Measurements from ENCODE around the gene YWHAQ.
A peak's percentile ranks its signal among the peaks of the same experiment; 100 is the strongest.
"Not testable (repeated sequence)": the region's sequence is repeated elsewhere in the genome, so short reads cannot be mapped to it uniquely, and the experiment has no call there.

YWHAQ gene

DNA sequence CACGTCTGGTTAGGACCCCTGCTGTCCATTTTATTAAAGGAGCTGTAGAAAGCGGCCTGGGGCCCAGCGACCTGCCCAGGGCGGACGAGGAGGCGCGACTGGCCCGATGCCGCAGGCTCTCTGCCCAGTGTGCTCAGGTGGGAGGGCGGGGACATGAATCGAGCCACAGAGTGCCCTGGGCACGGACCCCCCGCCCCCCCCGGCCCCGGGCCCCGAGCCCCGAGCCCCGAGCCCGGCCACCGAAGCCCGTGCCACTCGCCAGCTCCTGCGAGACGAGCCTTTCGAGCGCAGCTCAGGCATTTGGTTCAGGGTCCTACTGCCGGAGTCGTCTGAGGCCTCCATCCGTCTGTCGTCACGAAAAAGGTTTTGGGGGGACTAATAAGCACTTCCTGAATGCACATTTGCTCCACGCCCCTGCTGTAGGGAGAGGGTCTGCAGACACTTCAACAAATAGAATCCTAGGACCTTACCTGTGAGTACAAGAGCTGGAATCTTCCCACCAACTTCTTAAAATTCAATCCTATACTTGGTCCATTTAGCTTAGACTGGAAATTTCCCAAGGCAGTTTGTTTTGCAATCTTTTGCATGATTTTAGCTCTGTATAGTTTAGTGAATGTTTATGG lies 74.6 kb downstream of the YWHAQ start:
- no peak for FAIRE-seq
- DNase-seq (ENCODE audit: insufficient read length, low spot score), result no peak

DNA sequence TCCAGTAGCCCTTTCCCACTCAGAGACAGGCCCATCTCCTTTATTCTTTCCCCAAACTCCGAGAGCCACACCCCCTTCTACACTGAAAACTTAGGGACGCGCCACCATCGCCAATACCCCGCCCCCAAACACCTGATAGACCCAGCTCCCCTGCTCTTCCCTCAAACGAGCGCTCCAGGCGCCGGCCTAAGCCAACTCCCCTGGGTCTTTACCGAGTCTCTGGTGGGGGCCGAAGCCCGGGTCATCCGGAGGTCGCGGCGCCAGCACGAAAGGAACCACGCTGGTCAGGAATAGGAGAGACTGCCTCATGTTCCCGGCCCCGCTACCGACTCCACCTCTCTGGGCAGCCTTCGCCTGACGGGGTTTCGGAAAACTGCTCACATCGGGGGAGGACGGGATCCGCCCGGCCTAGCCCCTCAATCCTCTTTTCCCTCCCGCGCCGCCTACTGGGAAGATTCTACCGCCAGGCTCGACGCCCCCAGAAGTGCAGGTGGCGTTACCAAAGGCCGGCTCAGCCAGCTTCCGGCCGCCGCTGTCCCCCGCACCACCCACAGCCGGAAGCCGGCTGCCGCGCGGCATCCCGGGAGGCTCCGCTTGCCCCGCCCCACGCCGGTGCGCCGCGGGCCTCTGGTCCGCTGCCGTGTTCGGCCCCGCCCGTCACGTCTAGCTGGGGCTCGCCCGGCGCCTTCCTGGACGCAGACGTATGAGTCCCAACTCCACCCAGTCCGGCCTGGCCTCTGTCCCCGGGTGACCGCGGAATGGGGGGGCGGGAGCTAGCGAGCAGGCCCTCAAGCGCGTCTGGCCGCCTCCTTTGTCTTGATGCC lies 75.3 kb downstream of the YWHAQ start, which contains the start of gene ADAM17:
Gene ADAM17, minus strand, starts transcription at position 534 of the 824 bp plus-strand sequence. Its CDS starts 225 bp downstream, at position 309.
- peak; percentile 93 for DNase-seq (ENCODE audit: insufficient read length, low spot score)
- FAIRE-seq, result peak; percentile 92

DNA sequence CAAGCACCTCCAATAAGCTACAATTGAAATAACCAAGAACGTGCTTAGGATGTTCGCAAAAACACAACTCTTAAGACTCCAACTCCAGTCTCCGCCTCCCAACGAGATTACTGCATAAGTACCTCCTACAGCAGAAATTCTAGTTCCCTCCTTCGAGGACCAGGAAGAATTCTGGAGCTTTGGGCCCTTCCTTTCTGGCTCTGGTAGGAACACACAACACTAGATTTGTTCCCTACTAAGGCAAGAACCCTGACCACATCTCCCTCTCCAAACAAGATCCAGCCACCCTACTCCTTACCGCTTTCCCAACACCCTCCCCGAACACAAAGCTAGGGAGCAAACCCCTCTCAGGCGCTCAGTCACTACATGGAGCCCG lies 75.9 kb downstream of the YWHAQ start:
- no peak for DNase-seq (ENCODE audit: insufficient read length, low spot score)
- no peak for FAIRE-seq

DNA sequence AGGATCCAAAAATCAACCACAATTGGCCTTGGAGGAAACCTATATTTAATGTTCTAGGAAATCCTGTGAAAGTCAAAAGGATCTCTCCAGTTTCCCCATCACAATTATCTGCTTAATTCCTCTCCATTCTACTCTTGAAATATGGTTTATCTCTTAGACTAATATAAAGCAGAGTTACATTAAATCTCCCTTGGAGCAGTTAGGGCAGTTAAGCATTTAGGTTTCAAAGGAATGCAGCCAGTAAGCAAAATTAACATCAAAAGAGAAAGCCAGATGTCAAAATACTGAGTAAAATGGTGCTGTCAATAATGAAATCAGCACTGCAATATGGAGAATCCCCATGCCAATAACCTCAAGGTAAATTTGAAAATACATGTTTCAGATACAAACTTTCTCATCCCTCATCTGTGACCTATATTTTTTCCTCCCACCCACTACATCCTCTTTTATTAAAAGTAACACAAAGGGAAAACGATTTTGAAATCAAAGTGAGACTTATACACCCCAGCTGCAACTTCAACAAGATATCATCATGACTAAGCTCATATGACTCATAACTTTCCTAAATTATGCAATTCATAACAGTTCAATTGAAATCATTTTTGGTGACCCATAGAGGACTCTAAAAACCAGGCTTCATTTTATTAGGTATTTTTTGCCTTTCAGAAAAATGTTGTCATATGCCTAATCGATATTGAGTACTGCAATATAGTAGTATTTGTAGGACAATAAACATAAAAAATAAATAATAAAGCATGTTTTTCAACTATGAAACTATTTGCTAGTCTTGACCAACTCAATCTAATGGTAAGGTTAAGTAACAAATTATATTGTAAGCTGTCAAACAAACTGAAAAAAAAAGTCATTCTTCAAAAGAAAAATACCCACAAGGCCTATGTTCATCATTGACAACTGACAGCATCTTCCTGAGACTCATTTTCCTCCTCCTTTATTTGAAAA lies 78.3 kb downstream of the YWHAQ start:
- peak; percentile 65 for DNase-seq (ENCODE audit: insufficient read length, low spot score)
- FAIRE-seq, result no peak

DNA sequence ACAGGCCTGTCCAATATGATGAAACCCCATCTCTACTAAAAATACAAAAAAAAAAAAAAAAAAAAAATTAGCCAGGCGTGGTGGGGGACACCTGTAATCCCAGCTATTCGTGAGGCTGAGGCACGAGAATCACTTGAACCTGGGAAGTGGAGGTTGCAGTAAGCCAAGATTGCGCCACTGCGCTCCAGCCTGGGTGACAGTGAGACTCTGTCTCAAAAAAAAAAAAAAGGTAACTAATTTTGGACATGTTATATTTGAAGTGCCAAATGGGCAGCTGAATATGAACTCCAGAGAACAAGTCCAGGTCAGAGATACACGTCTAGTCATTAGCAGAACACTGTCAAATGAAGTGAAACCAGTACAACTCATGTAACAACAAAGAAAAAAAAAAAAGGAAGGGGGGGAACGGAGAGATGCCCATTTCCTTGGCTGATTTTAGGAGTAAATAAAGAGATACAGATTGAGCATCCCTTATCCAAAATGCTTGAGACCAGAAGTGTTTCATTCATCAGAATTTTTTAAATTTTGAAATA lies 79.9 kb downstream of the YWHAQ start:
- DNase-seq (ENCODE audit: insufficient read length, low spot score); FAIRE-seq: not testable (repeated sequence)

DNA sequence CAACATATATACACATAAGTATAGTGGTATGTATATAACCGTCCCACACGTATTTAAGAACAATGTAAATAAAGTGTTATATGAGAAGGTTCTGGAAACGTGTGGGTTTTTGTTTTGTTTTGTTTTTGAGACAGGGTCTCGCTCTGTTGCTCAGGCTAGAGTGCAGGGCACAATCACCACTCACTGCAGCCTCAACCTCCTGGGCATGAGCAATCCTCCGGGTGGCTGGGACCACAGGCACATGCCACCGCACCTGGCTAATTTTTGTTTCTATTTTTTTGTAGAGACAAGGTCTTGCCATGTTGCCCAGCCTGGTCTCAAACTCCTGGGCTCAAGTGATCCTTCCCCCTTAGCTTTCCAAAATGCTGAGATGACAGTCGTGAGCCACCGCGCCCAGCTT lies 81.4 kb downstream of the YWHAQ start:
- no peak for DNase-seq (ENCODE audit: insufficient read length, low spot score)
- FAIRE-seq, result no peak

DNA sequence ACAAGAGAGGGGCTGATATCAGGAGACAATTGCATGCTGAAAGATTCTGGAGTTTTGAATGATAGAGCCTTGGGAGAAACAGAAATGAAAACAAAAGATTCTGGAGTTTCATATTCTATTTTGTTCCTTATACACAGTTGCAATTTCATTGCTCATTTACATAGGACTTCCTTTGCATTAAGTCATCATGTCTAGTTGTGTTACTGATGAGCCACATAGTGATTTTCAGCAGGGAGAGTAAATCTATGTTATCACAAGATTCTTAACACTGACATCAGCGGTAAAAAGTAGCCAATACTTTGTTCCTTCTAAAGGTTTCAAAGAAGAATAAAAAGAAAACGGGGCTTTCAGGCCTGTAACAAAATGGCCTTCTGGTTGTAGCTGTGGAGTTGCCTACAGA lies 82.3 kb downstream of the YWHAQ start:
- DNase-seq (ENCODE audit: insufficient read length, low spot score) (no peak), FAIRE-seq (no peak)

DNA sequence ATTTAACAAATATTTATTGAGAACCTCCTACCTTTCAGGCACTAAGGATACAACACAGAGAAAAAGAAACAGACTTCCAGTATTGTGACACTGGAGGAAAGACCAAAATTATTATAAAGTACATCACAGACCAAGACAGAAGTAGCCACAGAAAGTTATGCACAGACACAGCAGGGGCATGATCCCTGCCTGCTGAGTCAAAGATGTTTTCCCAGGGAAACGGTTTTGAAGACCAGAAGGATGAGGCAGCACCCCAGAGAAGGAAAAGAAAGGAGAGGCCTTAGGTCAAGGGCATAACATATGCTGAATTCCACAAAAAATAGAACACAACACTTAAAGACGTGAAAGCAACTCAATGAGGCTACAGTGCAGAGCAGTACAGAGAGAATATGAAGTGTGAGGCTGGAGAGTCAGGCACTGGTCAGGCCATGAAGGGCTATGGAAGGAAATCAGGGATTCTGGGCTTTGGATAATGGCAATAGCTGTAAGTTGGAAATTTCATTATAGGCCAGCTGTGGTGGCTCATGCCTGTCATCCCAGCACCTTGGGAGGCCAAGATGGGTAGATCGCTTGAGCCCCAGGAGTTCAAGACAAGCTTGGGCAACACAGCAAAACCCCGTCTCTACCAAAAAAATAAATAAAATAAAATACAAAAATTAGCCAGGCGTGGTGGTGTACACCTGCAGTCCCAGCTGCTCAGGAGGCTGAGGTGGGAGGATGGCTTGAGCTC lies 83.4 kb downstream of the YWHAQ start:
- no peak for DNase-seq (ENCODE audit: insufficient read length, low spot score)
- no peak for FAIRE-seq

DNA sequence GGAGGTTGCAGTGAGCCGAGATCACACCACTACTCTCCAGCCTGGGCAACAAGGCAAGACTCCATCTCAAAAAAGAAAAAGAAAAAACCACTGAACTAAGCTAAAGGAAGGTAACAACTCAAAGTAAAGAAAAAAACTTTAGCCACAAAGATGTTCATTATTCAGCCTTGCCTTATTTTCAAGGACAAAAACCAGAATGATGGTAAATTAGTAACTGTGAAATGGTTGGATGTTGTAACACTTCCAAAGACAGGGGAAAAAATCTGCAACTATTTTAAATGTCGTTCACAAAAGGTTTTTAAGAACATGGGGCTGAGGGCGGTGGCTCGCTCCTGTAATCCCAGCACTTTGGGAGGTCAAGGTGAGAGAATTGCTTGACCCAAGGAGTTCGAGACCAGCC lies 85.3 kb downstream of the YWHAQ start:
- FAIRE-seq (no peak), DNase-seq (ENCODE audit: insufficient read length, low spot score) (no peak)

DNA sequence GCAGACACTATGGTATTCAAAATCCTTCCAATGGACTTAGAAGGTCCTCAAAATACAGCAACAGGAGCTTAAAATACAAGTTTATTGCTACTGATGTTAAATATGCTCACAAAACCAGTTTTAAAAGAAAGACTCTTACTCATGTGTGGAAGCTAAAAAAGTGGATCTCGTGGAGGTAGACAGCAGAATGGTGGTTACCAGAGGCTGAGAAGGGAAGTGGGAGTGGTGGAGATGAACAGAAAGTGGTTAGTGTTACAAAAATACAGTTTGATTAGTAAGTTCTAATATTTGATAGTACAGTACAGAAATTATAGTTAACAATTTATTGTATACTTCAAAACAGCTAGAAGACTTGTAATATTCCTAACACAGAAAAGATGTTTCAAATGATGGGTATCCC lies 87.2 kb downstream of the YWHAQ start:
- no peak for FAIRE-seq
- no peak for DNase-seq (ENCODE audit: insufficient read length, low spot score)

DNA sequence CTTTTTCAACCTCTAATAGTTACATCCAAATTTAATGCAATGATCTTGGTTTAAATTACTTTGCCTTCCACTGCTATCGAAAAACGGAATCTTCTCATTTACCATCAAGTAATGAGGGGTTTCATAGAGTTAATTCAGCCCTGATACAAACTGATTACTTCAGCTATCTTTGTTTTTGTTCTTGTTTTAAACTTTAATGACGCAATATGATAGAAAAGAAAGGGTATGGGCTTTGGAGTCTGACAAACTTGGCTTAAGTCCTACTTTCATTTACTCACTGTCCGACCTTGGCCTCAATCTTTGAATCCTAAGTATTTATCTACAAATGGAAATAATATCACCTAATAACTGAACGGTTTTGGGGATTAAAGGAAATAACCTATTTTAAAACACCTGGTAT lies 91.3 kb downstream of the YWHAQ start:
- DNase-seq (ENCODE audit: insufficient read length, low spot score), result no peak
- FAIRE-seq, result no peak

DNA sequence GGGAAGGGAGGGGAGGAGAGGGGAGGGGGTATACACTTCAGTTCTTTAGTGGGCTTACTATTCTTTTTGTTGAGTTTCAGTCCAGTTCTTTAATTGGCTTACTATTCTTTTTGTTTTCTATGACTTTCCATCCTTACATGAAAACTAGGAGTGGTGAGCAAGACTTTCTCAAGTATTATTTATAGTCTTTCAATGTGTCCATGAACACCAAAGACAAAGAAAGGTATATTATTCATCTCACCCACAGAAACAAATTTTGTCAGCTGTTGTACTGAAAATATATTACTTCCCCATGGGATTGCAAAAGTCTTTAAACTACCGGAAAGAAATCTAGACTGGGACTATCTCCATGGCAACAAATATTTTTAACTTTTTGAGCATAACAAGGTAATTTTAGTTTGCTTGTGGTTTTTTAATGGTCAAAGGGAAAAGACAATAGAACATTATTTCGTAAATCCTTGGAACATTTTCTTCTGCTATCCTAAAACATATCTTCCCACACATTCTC lies 92.7 kb downstream of the YWHAQ start:
- DNase-seq (ENCODE audit: insufficient read length, low spot score) (peak; percentile 23), FAIRE-seq (no peak)

DNA sequence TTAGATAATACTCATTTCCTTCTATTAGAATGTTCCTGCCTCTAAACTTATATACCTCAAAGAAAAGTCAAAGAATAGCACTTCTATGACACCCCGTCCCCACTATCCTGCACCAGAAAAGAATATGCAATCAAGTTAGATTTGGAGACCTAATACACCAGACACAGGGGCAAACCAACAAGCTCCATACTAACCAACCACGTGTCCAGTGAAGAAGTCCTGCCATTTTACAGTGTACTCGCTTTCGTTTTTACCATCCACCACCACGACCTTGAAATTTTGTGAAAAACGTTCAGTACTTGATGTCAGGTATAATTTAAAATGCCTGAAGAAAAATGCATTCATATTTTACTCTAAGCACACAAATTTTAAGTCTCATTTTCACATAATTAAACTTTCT lies 94.3 kb downstream of the YWHAQ start:
- no peak for FAIRE-seq
- DNase-seq (ENCODE audit: insufficient read length, low spot score), result no peak

DNA sequence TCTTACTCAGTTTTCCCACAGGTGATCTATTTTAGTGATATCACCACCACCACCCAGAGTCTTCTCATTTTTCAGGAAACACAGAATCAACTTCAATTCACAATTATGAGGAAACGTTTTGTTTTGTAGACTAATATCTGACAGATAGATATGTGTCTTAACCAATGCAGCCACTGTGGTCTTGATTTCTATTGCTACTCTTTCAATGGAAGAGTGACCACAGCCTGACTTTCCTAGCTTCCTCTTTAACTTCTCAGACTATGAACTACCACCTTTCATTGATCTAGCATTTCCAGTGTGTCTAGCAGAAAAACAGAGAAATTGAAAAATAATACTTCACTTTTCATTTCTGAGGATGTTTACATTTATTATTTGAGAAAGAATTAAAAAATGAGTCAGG lies 95.6 kb downstream of the YWHAQ start:
- no peak for DNase-seq (ENCODE audit: insufficient read length, low spot score)

More for the DNA sequence above, 95.6 kb downstream of the YWHAQ start:
- FAIRE-seq, result no peak

Data from HTR-8/SVneo (cell line).